Prostate gland (tissue), 2 donors: Measurements from ENCODE around the gene ABHD11.

Experiments
- POLR2A ChIP-seq: fragments of 450-650 bp; IDR thresholded peaks from one replicate; pipeline ENCODE4 v1.6.1; 2016; ENCODE audit warnings: antibody characterized with exemption, mild to moderate bottlenecking
- TF ChIP-seq, protein P1 (sequence below), 4 experiments: fragments of 200-600 bp in 2 of 4; fragments of 450-650 bp in 2 of 4; sonication (generic) in 2 of 4; IDR thresholded peaks; 1 replicate in 3 of 4; 2 replicates in 1 of 4; pipeline ENCODE4 v1.5.1; 2016 to 2019; ENCODE audit warnings: antibody characterized with exemption in 4 of 4, mild to moderate bottlenecking in 2 of 4, moderate library complexity in 2 of 4

GRCh38 chr7:73705551-73705920 is 33.1 kb downstream of the ABHD11 start:
- TF ChIP-seq, protein P1, sequence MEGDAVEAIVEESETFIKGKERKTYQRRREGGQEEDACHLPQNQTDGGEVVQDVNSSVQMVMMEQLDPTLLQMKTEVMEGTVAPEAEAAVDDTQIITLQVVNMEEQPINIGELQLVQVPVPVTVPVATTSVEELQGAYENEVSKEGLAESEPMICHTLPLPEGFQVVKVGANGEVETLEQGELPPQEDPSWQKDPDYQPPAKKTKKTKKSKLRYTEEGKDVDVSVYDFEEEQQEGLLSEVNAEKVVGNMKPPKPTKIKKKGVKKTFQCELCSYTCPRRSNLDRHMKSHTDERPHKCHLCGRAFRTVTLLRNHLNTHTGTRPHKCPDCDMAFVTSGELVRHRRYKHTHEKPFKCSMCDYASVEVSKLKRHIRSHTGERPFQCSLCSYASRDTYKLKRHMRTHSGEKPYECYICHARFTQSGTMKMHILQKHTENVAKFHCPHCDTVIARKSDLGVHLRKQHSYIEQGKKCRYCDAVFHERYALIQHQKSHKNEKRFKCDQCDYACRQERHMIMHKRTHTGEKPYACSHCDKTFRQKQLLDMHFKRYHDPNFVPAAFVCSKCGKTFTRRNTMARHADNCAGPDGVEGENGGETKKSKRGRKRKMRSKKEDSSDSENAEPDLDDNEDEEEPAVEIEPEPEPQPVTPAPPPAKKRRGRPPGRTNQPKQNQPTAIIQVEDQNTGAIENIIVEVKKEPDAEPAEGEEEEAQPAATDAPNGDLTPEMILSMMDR (IDR thresholded peaks at IDR 0.05) = no peak
- TF ChIP-seq POLR2A = no peak
